IPS DF 6.9 (cell line): Measurements from ENCODE around the gene SNAP23.
A peak's percentile ranks its signal among the peaks of the same experiment; 100 is the strongest.

Source experiments
- DNase-seq: peaks from one replicate; pipeline ENCODE4 v3.0.0-alpha.2; 2013; ENCODE audit warnings: low read depth, low spot score
- H3K27ac ChIP-seq: one replicate; pipeline ENCODE4 v1.5.1; 2013; ENCODE audit warnings: low read length, control low read depth
- H3K27me3 ChIP-seq: 2 replicates; pipeline ENCODE4 v1.6.1; 2013; ENCODE audit warnings: mild to moderate bottlenecking, low read length; ENCODE audit not compliant: control insufficient read depth, insufficient read depth
- H3K36me3 ChIP-seq: 2 replicates; pipeline ENCODE4 v1.6.1; 2013; ENCODE audit warnings: low read length; ENCODE audit not compliant: control insufficient read depth, insufficient read depth
- H3K4me1 ChIP-seq: 2 replicates; pipeline ENCODE4 v1.6.1; 2013; ENCODE audit warnings: low read length; ENCODE audit not compliant: control insufficient read depth, insufficient read depth
- H3K4me3 ChIP-seq: 2 replicates; pipeline ENCODE4 v1.5.1; 2013; ENCODE audit warnings: mild to moderate bottlenecking, low read length
- H3K9me3 ChIP-seq: 2 replicates; pipeline ENCODE4 v1.6.1; 2013; ENCODE audit warnings: low read length, inconsistent platforms; ENCODE audit not compliant: control insufficient read depth, insufficient read depth
- WGBS: extraction: QIAGEN DNeasy Blood & Tissue Kit; methylation state at CpG from one replicate; pipeline ENCODE4 v1.1.7; 2013; ENCODE audit warnings: mixed read lengths, missing lambda C conversion rate; ENCODE audit not compliant: insufficient read length, insufficient coverage; 5-methylcytosine and 5-hydroxymethylcytosine counted together

SNAP23 gene

DNA sequence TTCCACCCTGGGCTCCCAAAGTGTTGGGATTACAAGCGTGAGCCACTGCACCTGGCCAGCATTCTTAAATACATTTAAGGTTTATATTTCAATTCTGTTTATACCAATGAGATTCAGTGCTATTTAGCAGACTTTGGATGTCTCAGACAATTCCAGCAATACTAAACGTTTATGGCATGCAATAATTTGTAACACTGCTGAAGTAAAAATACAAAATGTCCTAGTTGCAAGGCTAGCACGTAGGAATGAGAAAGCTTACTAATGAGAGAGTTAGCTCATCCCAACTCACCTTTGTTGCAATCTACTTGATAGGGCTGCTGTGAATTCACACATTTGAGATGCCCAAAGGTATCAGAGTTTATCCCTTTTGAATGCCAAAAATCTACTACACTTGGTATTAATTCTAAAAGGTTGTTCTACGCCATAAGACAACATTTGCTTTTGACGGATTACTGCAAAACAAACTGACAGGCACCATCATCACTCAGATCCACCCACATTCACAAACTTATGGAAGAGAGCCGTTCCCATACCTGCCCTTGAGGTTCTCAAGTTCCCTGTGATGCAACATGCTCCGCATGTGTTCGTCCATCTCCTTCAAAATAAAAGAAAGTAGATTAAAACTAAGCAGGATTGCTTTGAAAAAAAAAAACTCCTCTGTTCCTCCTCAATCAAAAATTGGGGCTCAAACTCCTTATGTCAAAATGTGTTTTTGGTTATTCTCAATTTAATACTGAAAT lies 29.7 kb upstream of the SNAP23 start:
- WGBS = no CpG with 5 or more reads among the region's 8 CpGs
- Histone ChIP-seq H3K9me3 (no peaks in the 10 kb centered on the region), H3K4me1 (no peaks in the 10 kb centered on the region), H3K36me3 (no peaks in the 10 kb centered on the region; the same call in 1 of the 2 replicates), H3K27ac (no peak overlapping the region), H3K27me3 (no peaks in the 10 kb centered on the region), H3K4me3 (no peak overlapping the region)
- DNase-seq = no peak

GRCh38 chr15:42471002-42471401 lies 24.4 kb upstream of the SNAP23 start:
- Histone ChIP-seq H3K9me3 (no peaks in the 10 kb centered on the region), H3K36me3 (no peaks in the 10 kb centered on the region), H3K4me3 (no peak overlapping the region), H3K27ac (no peak overlapping the region), H3K4me1 (no peaks in the 10 kb centered on the region), H3K27me3 (no peaks in the 10 kb centered on the region)
- WGBS = 100% methylated on average over 2 of the region's 3 CpGs
- DNase-seq = no peak

GRCh38 chr15:42474827-42475226 lies 20.6 kb upstream of the SNAP23 start:
- Histone ChIP-seq H3K9me3 (no peaks in the 10 kb centered on the region), H3K27me3 (no peaks in the 10 kb centered on the region), H3K27ac (no peak overlapping the region), H3K4me3 (no peak overlapping the region), H3K4me1 (no peaks in the 10 kb centered on the region), H3K36me3 (no peaks in the 10 kb centered on the region)
- no peak for DNase-seq
- WGBS = no CpG with 5 or more reads among the region's 2 CpGs

- Histone ChIP-seq H3K27ac (no peak overlapping the region), H3K4me1 (no peaks in the 10 kb centered on the region), H3K36me3 (no peaks in the 10 kb centered on the region), H3K27me3 (no peaks in the 10 kb centered on the region), H3K9me3 (no peaks in the 10 kb centered on the region), H3K4me3 (no peak overlapping the region)
- DNase-seq = no peak
- no CpG with 5 or more reads among the region's 6 CpGs for WGBS
Observed at GRCh38 chr15:42482701-42483100, 12.7 kb upstream of the SNAP23 start.

DNA sequence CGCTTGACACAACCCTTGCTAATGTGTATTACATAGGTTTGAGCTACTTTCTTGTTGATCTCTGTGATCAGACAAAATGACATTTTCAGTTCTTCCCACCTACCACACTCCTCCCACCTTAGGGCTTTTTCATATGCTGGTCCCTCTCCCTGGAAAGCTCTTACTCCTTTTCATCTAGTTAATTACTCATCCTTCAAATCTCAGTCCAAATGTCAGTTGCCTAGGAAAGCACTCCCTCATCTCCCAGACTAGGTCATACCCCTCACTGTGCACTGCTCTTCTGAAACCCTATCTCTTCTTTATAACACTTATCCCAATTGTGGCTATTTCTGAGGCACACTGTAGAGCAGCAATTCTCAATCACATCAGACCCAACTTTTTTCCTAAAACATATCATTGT lies 11.8 kb upstream of the SNAP23 start:
- H3K36me3 ChIP-seq = no peaks in the 10 kb centered on the region
- no peak overlapping the region for H3K27ac ChIP-seq
- DNase-seq = no peak
- H3K9me3 ChIP-seq = no peaks in the 10 kb centered on the region
- no peak overlapping the region for H3K4me3 ChIP-seq
- H3K4me1 ChIP-seq = no peaks in the 10 kb centered on the region
- WGBS = no CpG with 5 or more reads among the region's 1 CpG
- no peaks in the 10 kb centered on the region for H3K27me3 ChIP-seq

GRCh38 chr15:42490291-42490670 lies 5.2 kb upstream of the SNAP23 start:
- Histone ChIP-seq H3K27ac (no peak overlapping the region), H3K27me3 (no peaks in the 10 kb centered on the region), H3K36me3 (no peaks in the 10 kb centered on the region), H3K9me3 (no peaks in the 10 kb centered on the region), H3K4me3 (peak overlapping the region; percentile 91), H3K4me1 (no peaks in the 10 kb centered on the region)
- WGBS = no CpG with 5 or more reads among the region's 11 CpGs
- no peak for DNase-seq

DNA sequence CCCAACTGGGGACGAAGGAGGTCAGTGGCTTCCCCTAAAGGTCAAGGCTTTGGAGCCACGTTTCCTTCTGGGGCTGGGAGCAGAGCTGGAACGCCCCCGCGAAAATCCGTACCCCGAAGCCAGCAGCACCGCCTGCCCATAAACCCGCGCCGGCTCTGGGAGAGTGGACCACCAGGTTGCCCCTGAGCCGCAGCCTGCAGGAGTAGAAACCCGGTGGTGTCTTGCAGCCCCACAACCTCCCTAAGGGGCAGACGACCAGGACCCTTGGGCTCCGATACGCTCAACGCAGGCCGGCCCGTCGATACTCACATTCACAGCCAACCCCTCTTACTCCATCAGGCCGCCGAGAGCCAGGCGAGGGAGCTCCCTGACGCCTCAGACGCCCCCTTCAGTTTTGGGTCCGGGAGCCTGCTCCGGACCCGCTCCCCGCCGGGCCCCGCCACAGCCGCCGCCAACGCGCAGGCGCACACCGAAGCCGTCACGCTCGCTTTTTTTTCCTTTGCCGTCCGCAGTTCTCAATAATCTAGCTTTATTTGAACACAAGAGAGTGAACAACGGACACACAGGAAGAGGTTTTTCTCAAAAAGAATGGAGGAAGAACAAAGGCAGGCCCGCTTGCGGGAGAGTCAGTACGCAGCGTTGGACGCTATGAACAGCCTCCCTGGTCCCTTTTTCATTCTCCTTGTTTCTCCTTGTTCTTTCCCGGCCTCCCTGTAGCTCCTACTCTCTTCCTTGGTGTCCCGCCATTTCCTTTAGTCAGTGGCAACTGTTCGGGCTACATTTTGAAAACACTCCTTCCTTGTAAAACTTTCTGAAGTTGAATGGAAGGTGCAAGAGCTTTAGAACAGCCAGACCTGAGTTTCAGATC lies 4.5 kb upstream of the SNAP23 start, which contains the start of gene ZNF106:
TSS of gene ZNF106 (minus strand) at position 471 of the 868 bp plus-strand sequence. CDS start 18,852 bp downstream, outside the sequence.
- H3K4me1 ChIP-seq = no peaks in the 10 kb centered on the region
- WGBS = no CpG with 5 or more reads among the region's 51 CpGs

DNA sequence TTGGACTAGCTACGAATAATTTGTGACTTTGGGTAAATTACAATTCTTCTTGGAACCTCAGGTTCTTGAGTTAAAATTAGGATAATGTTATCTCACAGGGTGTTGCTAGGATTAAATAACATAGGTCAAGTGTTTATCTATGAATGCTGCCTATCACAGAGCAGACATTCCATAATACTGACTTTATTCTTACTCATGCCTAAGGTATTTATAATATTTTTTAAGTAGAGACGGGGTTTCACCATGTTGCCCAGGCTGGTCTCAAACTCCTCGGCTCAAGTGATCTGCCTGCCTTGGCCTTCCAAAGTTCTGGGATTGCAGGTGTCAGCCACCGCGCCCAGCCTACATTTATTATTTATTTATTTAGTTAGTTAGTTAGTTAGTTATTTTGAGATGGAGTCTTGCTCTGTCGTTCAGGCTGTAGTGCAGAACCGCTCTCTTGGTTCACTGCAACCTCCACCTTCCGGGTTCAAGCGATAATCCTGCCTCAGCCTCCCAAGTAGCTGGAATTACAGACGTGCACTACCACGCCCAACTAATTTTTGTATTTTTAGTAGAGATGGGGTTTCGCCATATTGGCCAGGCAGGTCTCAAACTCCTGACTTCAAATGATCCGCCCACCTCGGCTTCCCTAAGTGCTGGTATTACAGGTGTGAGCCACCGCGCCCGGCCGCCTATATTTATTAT lies 3.8 kb upstream of the SNAP23 start:
- H3K27ac ChIP-seq = no peak overlapping the region
- no peaks in the 10 kb centered on the region for H3K27me3 ChIP-seq
- peak overlapping the region; percentile 91; the same call in 1 of the 2 replicates for H3K4me3 ChIP-seq
- no CpG with 5 or more reads among the region's 18 CpGs for WGBS
- no peak for DNase-seq
- H3K9me3 ChIP-seq = no peaks in the 10 kb centered on the region
- no peaks in the 10 kb centered on the region for H3K4me1 ChIP-seq
- no peaks in the 10 kb centered on the region for H3K36me3 ChIP-seq

More for the DNA sequence above, 4.5 kb upstream of the SNAP23 start, which contains the start of gene ZNF106:
- H3K27me3 ChIP-seq = no peaks in the 10 kb centered on the region
- H3K9me3 ChIP-seq = no peaks in the 10 kb centered on the region
- no peaks in the 10 kb centered on the region for H3K36me3 ChIP-seq
- no peak within 1 kb of the TSS for H3K27ac ChIP-seq
- DNase-seq = peak; percentile 75
- peak within 1 kb of the TSS; percentile 91 for H3K4me3 ChIP-seq

DNA sequence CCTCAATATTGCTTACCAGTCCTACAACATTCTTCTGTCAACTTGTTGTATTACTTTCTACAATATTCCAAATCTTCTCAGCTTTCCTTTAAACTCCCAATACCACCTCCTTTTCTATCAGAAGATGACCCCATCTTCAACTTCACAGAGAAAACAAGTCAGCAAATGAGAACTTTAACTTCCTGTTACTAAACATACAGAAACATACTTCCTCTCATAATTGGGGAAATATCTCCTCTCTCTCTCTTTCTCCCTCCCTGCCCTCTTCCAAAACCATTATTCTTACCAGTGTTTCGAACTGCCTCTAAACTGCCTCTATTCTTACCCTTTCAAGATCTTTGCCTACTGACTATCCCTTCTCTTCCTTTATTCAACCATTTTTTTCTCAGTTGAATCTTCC lies 1.8 kb upstream of the SNAP23 start:
- Histone ChIP-seq H3K27ac (no peak overlapping the region), H3K4me3 (no peak overlapping the region), H3K9me3 (no peaks in the 10 kb centered on the region), H3K27me3 (no peaks in the 10 kb centered on the region), H3K4me1 (no peaks in the 10 kb centered on the region), H3K36me3 (no peaks in the 10 kb centered on the region)
- no CpG with 5 or more reads among the region's 1 CpG for WGBS
- no peak for DNase-seq

GRCh38 chr15:42494998-42495360 lies 455 bp upstream of the SNAP23 start:
- WGBS = no CpG with 5 or more reads among the region's 10 CpGs
- Histone ChIP-seq H3K27me3 (no peaks in the 10 kb centered on the region), H3K27ac (no peak overlapping the region), H3K4me1 (no peaks in the 10 kb centered on the region), H3K4me3 (peak overlapping the region; percentile 83; the same call in 1 of the 2 replicates), H3K9me3 (no peaks in the 10 kb centered on the region), H3K36me3 (no peaks in the 10 kb centered on the region)
- no peak for DNase-seq
